ENCODE results near the gene FHL5. TPM values are rescaled to one million over a fixed set of nuclear protein-coding genes. Genes with fewer than 3 reads are reported as not detected.

The FHL5 gene
- polyA plus RNA-seq, 4 donors: 0.08 to 0.62 (median 0.40) TPM

Other genes with a start within 250 kb of the FHL5 start
- gene UFL1, start 41.3 kb upstream of the FHL5 start, polyA plus RNA-seq (ENCODE audit: insufficient read length in 4 of 4): 10 to 100 TPM; 30.8 to 53.2 (median 40.7) TPM